ENCODE results near the gene ZNF14. TPM values are rescaled to one million over a fixed set of nuclear protein-coding genes. Genes with fewer than 3 reads are reported as not detected.

The ZNF14 gene
- polyA plus RNA-seq, 3 donors = 0.88 to 2.1 (median 1.2) TPM

DNA sequence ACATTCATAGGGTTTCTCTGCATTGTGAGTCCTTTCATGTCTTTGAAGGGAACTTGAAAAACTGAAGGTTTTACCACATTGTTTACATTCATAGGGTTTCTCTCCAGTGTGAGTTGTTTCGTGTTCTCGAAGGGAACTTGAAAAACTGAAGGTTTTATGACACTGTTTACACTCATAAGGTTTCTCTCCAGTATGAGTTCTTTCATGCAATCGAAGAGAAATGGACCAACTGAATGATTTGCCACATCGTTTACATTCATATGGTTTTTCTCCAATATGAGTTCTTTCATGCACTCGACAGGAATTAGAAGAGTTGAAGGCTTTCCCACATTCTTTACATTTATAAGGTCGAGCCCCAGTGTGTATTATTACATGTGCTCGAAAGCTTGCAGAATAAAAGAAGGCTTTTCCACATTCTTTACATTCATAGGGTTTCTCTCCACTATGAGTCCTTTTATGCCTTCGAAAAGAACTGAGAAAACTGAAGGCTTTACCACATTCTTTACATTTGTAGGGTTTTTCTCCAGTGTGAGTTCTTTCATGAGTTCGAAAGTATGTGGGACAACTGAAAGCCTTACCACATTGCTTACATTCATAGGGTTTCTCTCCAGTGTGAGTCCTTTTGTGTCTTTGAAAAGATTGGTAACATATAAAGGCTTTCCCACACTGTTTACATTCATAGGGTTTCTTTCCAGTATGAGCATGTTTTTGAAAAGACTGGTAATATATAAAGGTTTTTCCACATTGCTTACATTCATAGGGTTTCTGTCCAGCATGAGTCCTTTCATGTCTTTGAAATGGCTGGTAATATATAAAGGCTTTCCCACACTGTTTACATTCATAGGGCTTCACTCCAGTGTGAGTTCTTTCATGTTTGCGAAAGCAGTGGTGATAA, 20.7 kb downstream of the ZNF14 start:
- Mint-ChIP-seq H3K27ac (no peak overlapping the region), H3K36me3 (peaks cover 31 to 40% of the 10 kb centered on the region in 2 donors), H3K27me3 (ENCODE audit: low read depth in 3 of 3) (no peaks in the 10 kb centered on the region), H3K4me3 (no peak overlapping the region), H3K4me1 (no peaks in the 10 kb centered on the region), H3K9me3 (peaks cover 45 to 96% (median 95%) of the 10 kb centered on the region in 7 donors)
- Histone ChIP-seq H3K9ac (ENCODE audit: insufficient read depth, low read length, poor library complexity, severe bottlenecking) (no peak overlapping the region), H3K36me3 (replicated peaks in 1 of 2; ENCODE audit: control insufficient read depth in 1 of 2, insufficient read depth in 2 of 2, low read length in 2 of 2) (peaks cover 15 to 73% of the 10 kb centered on the region in 2 donors), H3K79me2 (ENCODE audit: insufficient read depth, low read length) (peaks cover 7% of the 10 kb centered on the region), H3K4me1 (ENCODE audit: control insufficient read depth in 1 of 2, insufficient read depth in 2 of 2, low read length in 2 of 2) (no peaks in the 10 kb centered on the region), H4K20me1 (ENCODE audit: insufficient read depth, low read length) (no peaks in the 10 kb centered on the region), H3K4me2 (replicated peaks; ENCODE audit: extremely low read depth, low read length, poor library complexity, severe bottlenecking) (no peak overlapping the region), H3K27ac (ENCODE audit: low read depth in 1 of 2, low read length in 2 of 2) (no peak overlapping the region), H3K4me3 (replicated peaks in 1 of 3; ENCODE audit: low read depth in 2 of 3, low read length in 3 of 3) (peak overlapping the region in 1 of 3 experiments; percentile 54), H3K9me3 (replicated peaks in 1 of 2; ENCODE audit: control insufficient read depth in 1 of 2, insufficient read depth in 1 of 2, low read length in 2 of 2) (peaks cover 74 to 100% of the 10 kb centered on the region in 2 donors), H3K27me3 (ENCODE audit: control insufficient read depth in 2 of 2, insufficient read depth in 2 of 2, low read length in 2 of 2) (no peaks in the 10 kb centered on the region), H2AFZ (ENCODE audit: insufficient read depth, low read depth, low read length, poor library complexity, severe bottlenecking) (no peak overlapping the region)
- TF ChIP-seq, protein P1, sequence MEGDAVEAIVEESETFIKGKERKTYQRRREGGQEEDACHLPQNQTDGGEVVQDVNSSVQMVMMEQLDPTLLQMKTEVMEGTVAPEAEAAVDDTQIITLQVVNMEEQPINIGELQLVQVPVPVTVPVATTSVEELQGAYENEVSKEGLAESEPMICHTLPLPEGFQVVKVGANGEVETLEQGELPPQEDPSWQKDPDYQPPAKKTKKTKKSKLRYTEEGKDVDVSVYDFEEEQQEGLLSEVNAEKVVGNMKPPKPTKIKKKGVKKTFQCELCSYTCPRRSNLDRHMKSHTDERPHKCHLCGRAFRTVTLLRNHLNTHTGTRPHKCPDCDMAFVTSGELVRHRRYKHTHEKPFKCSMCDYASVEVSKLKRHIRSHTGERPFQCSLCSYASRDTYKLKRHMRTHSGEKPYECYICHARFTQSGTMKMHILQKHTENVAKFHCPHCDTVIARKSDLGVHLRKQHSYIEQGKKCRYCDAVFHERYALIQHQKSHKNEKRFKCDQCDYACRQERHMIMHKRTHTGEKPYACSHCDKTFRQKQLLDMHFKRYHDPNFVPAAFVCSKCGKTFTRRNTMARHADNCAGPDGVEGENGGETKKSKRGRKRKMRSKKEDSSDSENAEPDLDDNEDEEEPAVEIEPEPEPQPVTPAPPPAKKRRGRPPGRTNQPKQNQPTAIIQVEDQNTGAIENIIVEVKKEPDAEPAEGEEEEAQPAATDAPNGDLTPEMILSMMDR (IDR thresholded peaks at IDR 0.05) = no peak
- DNase-seq = no peak
- WGBS (ENCODE audit: insufficient coverage) = 100% methylated on average over 3 of the region's 10 CpGs
- intact Hi-C loops (cut with micrococcal nuclease) = no loop called here

DNA sequence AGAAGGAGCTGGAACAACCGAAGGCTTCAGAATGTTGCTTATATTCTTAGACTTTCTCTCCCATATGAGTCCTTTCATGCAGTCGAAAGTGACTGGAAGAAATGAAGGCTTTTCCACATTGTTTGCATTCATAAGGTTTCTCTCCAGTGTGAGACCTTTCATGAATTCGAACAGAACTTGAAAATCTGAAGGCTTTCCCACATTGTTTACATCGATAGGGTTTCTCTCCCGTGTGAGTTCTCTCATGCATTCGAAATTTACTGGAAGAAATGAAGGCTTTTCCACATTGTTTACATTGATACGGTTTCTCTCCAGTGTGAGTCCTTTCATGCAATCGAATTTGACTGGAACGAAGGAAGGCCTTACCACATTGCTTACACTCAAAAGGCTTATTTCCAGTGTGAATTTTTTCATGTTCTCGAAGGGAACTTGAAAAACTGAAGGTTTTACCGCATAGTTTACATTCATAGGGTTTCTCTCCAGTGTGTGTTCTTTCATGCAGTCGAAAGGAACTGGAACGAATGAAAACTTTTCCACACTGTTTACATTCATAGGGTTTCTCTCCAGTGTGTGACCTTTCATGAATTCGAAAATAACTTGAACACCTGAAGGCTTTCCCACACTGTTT, 21.5 kb downstream of the ZNF14 start:
- H3K4me1 ChIP-seq (ENCODE audit: control insufficient read depth in 1 of 2, insufficient read depth in 2 of 2, low read length in 2 of 2) = no peaks in the 10 kb centered on the region
- no peaks in the 10 kb centered on the region for H3K4me1 Mint-ChIP-seq
- H3K4me2 ChIP-seq (replicated peaks; ENCODE audit: extremely low read depth, low read length, poor library complexity, severe bottlenecking) = no peak overlapping the region
- H3K27me3 ChIP-seq (ENCODE audit: control insufficient read depth in 2 of 2, insufficient read depth in 2 of 2, low read length in 2 of 2) = no peaks in the 10 kb centered on the region
- no peaks in the 10 kb centered on the region for H3K79me2 ChIP-seq (ENCODE audit: insufficient read depth, low read length)
- TF ChIP-seq, protein P1 (IDR thresholded peaks at IDR 0.05) = no peak
- H3K9ac ChIP-seq (ENCODE audit: insufficient read depth, low read length, poor library complexity, severe bottlenecking) = no peak overlapping the region
- no peak overlapping the region for H3K27ac ChIP-seq (ENCODE audit: low read depth in 1 of 2, low read length in 2 of 2)
- DNase-seq = no peak
- peaks cover 43 to 96% (median 95%) of the 10 kb centered on the region in 7 donors for H3K9me3 Mint-ChIP-seq
- no peak overlapping the region for H2AFZ ChIP-seq (ENCODE audit: insufficient read depth, low read depth, low read length, poor library complexity, severe bottlenecking)
- H3K9me3 ChIP-seq (replicated peaks in 1 of 2; ENCODE audit: control insufficient read depth in 1 of 2, insufficient read depth in 1 of 2, low read length in 2 of 2) = peaks cover 74 to 100% of the 10 kb centered on the region in 2 donors
- peaks cover 15 to 66% of the 10 kb centered on the region in 2 donors for H3K36me3 ChIP-seq (replicated peaks in 1 of 2; ENCODE audit: control insufficient read depth in 1 of 2, insufficient read depth in 2 of 2, low read length in 2 of 2)
- intact Hi-C loops (cut with micrococcal nuclease) = no loop called here
- no peaks in the 10 kb centered on the region for H4K20me1 ChIP-seq (ENCODE audit: insufficient read depth, low read length)
- H3K27ac Mint-ChIP-seq = no peak overlapping the region
- 99% methylated on average over 9 of the region's 14 CpGs for WGBS (ENCODE audit: insufficient coverage)
- no peak overlapping the region for H3K4me3 Mint-ChIP-seq
- no peaks in the 10 kb centered on the region for H3K27me3 Mint-ChIP-seq (ENCODE audit: low read depth in 3 of 3)
- peaks cover 28 to 38% of the 10 kb centered on the region in 2 donors for H3K36me3 Mint-ChIP-seq
- peak overlapping the region in 1 of 3 experiments; percentile 54 for H3K4me3 ChIP-seq (replicated peaks in 1 of 3; ENCODE audit: low read depth in 2 of 3, low read length in 3 of 3)
